CD14-positive monocyte (primary cell): ENCODE results near the gene RBMS3. TPM values are rescaled to one million over a fixed set of nuclear protein-coding genes. Genes with fewer than 3 reads are reported as not detected.

Experiments used
- DNase-seq, 3 donors: peaks; one replicate each; pipeline ENCODE4 v3.0.0-alpha.2; 2011 to 2022
- H2AFZ ChIP-seq: 2 replicates; pipeline ENCODE4 v1.6.0; 2012; ENCODE audit warnings: mild to moderate bottlenecking, low read depth, low read length, inconsistent platforms; ENCODE audit not compliant: insufficient read depth, poor library complexity, severe bottlenecking
- H3K27ac ChIP-seq, 2 donors: 1 replicate in 1 of 2; 2 replicates in 1 of 2; pipeline ENCODE4 v1.5.1; 2012 to 2013; ENCODE audit warnings: low read length in 2 of 2, control low read depth in 1 of 2, inconsistent platforms in 1 of 2, low read depth in 1 of 2, mild to moderate bottlenecking in 1 of 2
- H3K27me3 ChIP-seq, 2 donors: one replicate each; pipeline versions ENCODE4 v1.6.0 to v1.6.1; 2011 to 2013; ENCODE audit warnings: low read length in 2 of 2; ENCODE audit not compliant: control insufficient read depth in 2 of 2, insufficient read depth in 2 of 2
- H3K36me3 ChIP-seq, 2 donors: replicated peaks in 1 of 2; 1 replicate in 1 of 2; 2 replicates in 1 of 2; pipeline versions ENCODE4 v1.5.1 to v1.6.1; 2012 to 2013; ENCODE audit warnings: low read length in 2 of 2, control low read depth in 1 of 2, inconsistent platforms in 1 of 2, mild to moderate bottlenecking in 1 of 2; ENCODE audit not compliant: insufficient read depth in 2 of 2, control insufficient read depth in 1 of 2
- H3K4me1 ChIP-seq, 2 donors: 1 replicate in 1 of 2; 2 replicates in 1 of 2; pipeline versions ENCODE4 v1.5.1 to v1.6.1; 2012 to 2013; ENCODE audit warnings: low read length in 2 of 2, control low read depth in 1 of 2, inconsistent platforms in 1 of 2, mild to moderate bottlenecking in 1 of 2, moderate library complexity in 1 of 2; ENCODE audit not compliant: insufficient read depth in 2 of 2, control insufficient read depth in 1 of 2
- H3K4me2 ChIP-seq: replicated peaks from 2 replicates; pipeline ENCODE3; 2012; ENCODE audit warnings: low read length, moderate library complexity, mild to moderate bottlenecking; ENCODE audit not compliant: poor library complexity, severe bottlenecking; ENCODE audit errors: extremely low read depth
- H3K4me3 ChIP-seq, 3 experiments: fragments of 200-600 bp in 1 of 3; sonication (generic) in 1 of 3; replicated peaks in 1 of 3; 1 replicate in 2 of 3; 2 replicates in 1 of 3; pipeline ENCODE4 v1.5.1; 2011 to 2013; ENCODE audit warnings: low read length in 3 of 3, mild to moderate bottlenecking in 3 of 3, control low read depth in 2 of 3, low read depth in 2 of 3, inconsistent platforms in 1 of 3, moderate library complexity in 1 of 3
- H3K79me2 ChIP-seq: 2 replicates; pipeline ENCODE4 v1.6.0; 2012; ENCODE audit warnings: mild to moderate bottlenecking, control low read depth, inconsistent platforms, low read length, moderate library complexity; ENCODE audit not compliant: insufficient read depth
- H3K9ac ChIP-seq: 2 replicates; pipeline ENCODE4 v1.6.0; 2017; ENCODE audit warnings: low read length, mild to moderate bottlenecking; ENCODE audit not compliant: insufficient read depth, poor library complexity, severe bottlenecking
- H3K9me3 ChIP-seq, 2 donors: replicated peaks in 1 of 2; 1 replicate in 1 of 2; 2 replicates in 1 of 2; pipeline versions ENCODE4 v1.5.1 to v1.6.1; 2012 to 2013; ENCODE audit warnings: low read length in 2 of 2, control low read depth in 1 of 2; ENCODE audit not compliant: control insufficient read depth in 1 of 2, insufficient read depth in 1 of 2
- H4K20me1 ChIP-seq: 2 replicates; pipeline ENCODE4 v1.6.0; 2012; ENCODE audit warnings: mild to moderate bottlenecking, low read length, control low read depth, moderate library complexity; ENCODE audit not compliant: insufficient read depth
- H3K27ac Mint-ChIP-seq, 7 donors: one replicate each; pipeline ENCODE4 v1.8.0; 2020; ENCODE audit warnings: mild to moderate bottlenecking in 7 of 7, mixed read lengths in 7 of 7, moderate library complexity in 6 of 7, inconsistent platforms in 2 of 7
- H3K27me3 Mint-ChIP-seq, 3 donors: one replicate each; pipeline ENCODE4 v1.8.0; 2021 to 2022; ENCODE audit warnings: low read depth in 3 of 3, mild to moderate bottlenecking in 3 of 3, mixed read lengths in 3 of 3, moderate library complexity in 3 of 3, inconsistent platforms in 1 of 3
- H3K36me3 Mint-ChIP-seq, 2 donors: one replicate each; pipeline ENCODE4 v1.8.0; 2020; ENCODE audit warnings: mixed read lengths in 2 of 2, inconsistent platforms in 1 of 2, mild to moderate bottlenecking in 1 of 2
- H3K4me1 Mint-ChIP-seq: one replicate; pipeline ENCODE4 v1.8.0; 2020; ENCODE audit warnings: mild to moderate bottlenecking, mixed read lengths
- H3K4me3 Mint-ChIP-seq, 2 donors: one replicate each; pipeline ENCODE4 v1.8.0; 2020; ENCODE audit warnings: mild to moderate bottlenecking in 2 of 2, mixed read lengths in 2 of 2, moderate library complexity in 1 of 2
- H3K9me3 Mint-ChIP-seq, 7 donors: one replicate each; pipeline ENCODE4 v1.8.0; 2020 to 2022; ENCODE audit warnings: mixed read lengths in 7 of 7, mild to moderate bottlenecking in 6 of 7, moderate library complexity in 6 of 7, inconsistent platforms in 2 of 7
- CTCF ChIP-seq: fragments of 200-600 bp; IDR thresholded peaks from one replicate; pipeline ENCODE4 v1.8.0; 2022; ENCODE audit warnings: antibody characterized with exemption, mild to moderate bottlenecking
- WGBS: methylation state at CpG from one replicate; pipeline ENCODE4 v1.1.5; 2013; ENCODE audit warnings: missing lambda C conversion rate; ENCODE audit not compliant: insufficient coverage; 5-methylcytosine and 5-hydroxymethylcytosine counted together
- intact Hi-C, 2 donors: fragments of 100-400 bp; cut with micrococcal nuclease; formaldehyde crosslinking; loops; one replicate each; pipeline versions ENCODE4 v1.15.0 to v1.15.1; 2023
- polyA plus RNA-seq, 3 donors: library from polyadenylated mRNA; depleted of rRNA in 1 of 3; unstranded in 2 of 3; stranded (reverse) in 1 of 3; fragments of 300-500 nt in 2 of 3; fragments of >200 nt in 1 of 3; fragmentation: Illumina TruSeq in 2 of 3; gene quantifications; 1 replicate in 2 of 3; 2 replicates in 1 of 3; pipeline ENCODE4 v1.2.3, GENCODE V29; 2012 to 2021

Gene RBMS3
- polyA plus RNA-seq, 3 donors: not detected

DNA sequence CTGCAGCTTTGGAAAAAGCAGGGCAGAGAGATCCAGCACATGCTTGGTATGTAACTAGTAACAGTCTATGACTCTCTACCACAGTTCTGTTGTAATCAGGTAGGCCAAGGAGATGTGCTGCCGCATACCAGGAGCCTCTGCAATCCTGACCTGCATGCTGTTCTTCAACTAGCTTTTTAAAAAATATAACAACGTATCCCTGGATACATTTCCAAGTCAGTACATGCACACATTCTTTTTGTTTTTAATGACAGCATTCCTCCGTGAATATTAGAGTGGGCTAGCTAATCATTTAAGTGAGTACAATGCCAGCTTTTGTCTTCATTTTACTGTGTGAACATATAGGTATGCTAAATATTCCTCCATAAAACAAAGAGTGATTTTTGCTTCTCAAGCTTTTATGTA is 437.8 kb downstream of the RBMS3 start:
- Mint-ChIP-seq H3K27me3 (peaks cover 0 to 5% (median 2%) of the 10 kb centered on the region in 3 donors), H3K9me3 (peaks cover 0 to 4% (median 2%) of the 10 kb centered on the region in 7 donors), H3K27ac (no peak overlapping the region), H3K36me3 (no peaks in the 10 kb centered on the region), H3K4me3 (no peak overlapping the region), H3K4me1 (no peaks in the 10 kb centered on the region)
- Histone ChIP-seq H3K36me3 (no peaks in the 10 kb centered on the region), H3K79me2 (no peaks in the 10 kb centered on the region), H3K9ac (no peak overlapping the region), H3K27ac (no peak overlapping the region), H3K9me3 (no peaks in the 10 kb centered on the region), H3K4me1 (no peaks in the 10 kb centered on the region), H3K4me3 (no peak overlapping the region), H2AFZ (no peak overlapping the region), H3K27me3 (no peaks in the 10 kb centered on the region), H3K4me2 (no peak overlapping the region), H4K20me1 (no peaks in the 10 kb centered on the region)
- WGBS: 83% methylated on average over 1 of the region's 3 CpGs
- no peak for DNase-seq
- TF ChIP-seq CTCF: no peak
- intact Hi-C loops: no loop called here

- H3K27ac ChIP-seq: no peak overlapping the region
- H3K9ac ChIP-seq: no peak overlapping the region
- Mint-ChIP-seq H3K4me3 (no peak overlapping the region), H3K9me3 (peaks cover 0 to 4% (median 2%) of the 10 kb centered on the region in 7 donors), H3K27me3 (peaks cover 0 to 9% (median 0%) of the 10 kb centered on the region in 3 donors), H3K4me1 (no peaks in the 10 kb centered on the region), H3K27ac (no peak overlapping the region), H3K36me3 (no peaks in the 10 kb centered on the region)
- 100% methylated on average over 2 of the region's 3 CpGs for WGBS
- no peaks in the 10 kb centered on the region for H4K20me1 ChIP-seq
- no peaks in the 10 kb centered on the region for H3K36me3 ChIP-seq
- no peaks in the 10 kb centered on the region for H3K27me3 ChIP-seq
- H3K4me1 ChIP-seq: no peaks in the 10 kb centered on the region
- no peak overlapping the region for H3K4me3 ChIP-seq
- H2AFZ ChIP-seq: no peak overlapping the region
- TF ChIP-seq CTCF: no peak
- H3K9me3 ChIP-seq: no peaks in the 10 kb centered on the region
- intact Hi-C loops: no loop called here
- no peak overlapping the region for H3K4me2 ChIP-seq
- no peaks in the 10 kb centered on the region for H3K79me2 ChIP-seq
- no peak for DNase-seq
Observed at GRCh38 chr3:29720665-29721064, 439.8 kb downstream of the RBMS3 start.
